DMS153 (cell line): ENCODE measurements around the gene TBC1D22A.
"Not testable (repeated sequence)": the region's sequence is repeated elsewhere in the genome, so short reads cannot be mapped to it uniquely, and the experiment has no call there.

Source experiments
- DNase-seq: peaks from one replicate; lab custom pipeline; 2025; lab: John Stamatoyannopoulos, UW

Gene TBC1D22A

GRCh38 chr22:47047321-47048122 is 285.1 kb downstream of the TBC1D22A start:
- DNase-seq = no peak

- peak; percentile 57 for DNase-seq
These were observed 285.9 kb downstream of the TBC1D22A start for GRCh38 chr22:47048123-47049077.

GRCh38 chr22:47049078-47049624 is 286.7 kb downstream of the TBC1D22A start:
- no peak for DNase-seq

GRCh38 chr22:47049736-47050400 is 287.4 kb downstream of the TBC1D22A start:
- DNase-seq = not testable (repeated sequence)

- no peak for DNase-seq
These were observed 288.1 kb downstream of the TBC1D22A start for GRCh38 chr22:47050401-47051051.

- DNase-seq = peak; percentile 90
These were observed 289.1 kb downstream of the TBC1D22A start for GRCh38 chr22:47051441-47052071.

- no peak for DNase-seq
These were observed 290.0 kb downstream of the TBC1D22A start for GRCh38 chr22:47052236-47053012.

- DNase-seq = no peak
These were observed 290.7 kb downstream of the TBC1D22A start for GRCh38 chr22:47053013-47053725.

- no peak for DNase-seq
These were observed 291.3 kb downstream of the TBC1D22A start for GRCh38 chr22:47053726-47054141.

GRCh38 chr22:47054231-47055072 is 292.0 kb downstream of the TBC1D22A start:
- DNase-seq = no peak

GRCh38 chr22:47055073-47055355 is 292.6 kb downstream of the TBC1D22A start:
- DNase-seq = no peak

GRCh38 chr22:47055461-47055860 is 293.0 kb downstream of the TBC1D22A start:
- no peak for DNase-seq

GRCh38 chr22:47055921-47056320 is 293.5 kb downstream of the TBC1D22A start:
- no peak for DNase-seq

GRCh38 chr22:47056361-47056760 is 293.9 kb downstream of the TBC1D22A start:
- no peak for DNase-seq

- DNase-seq = no peak
These were observed 294.5 kb downstream of the TBC1D22A start for GRCh38 chr22:47056776-47057470.

GRCh38 chr22:47057916-47058585 is 295.6 kb downstream of the TBC1D22A start:
- no peak for DNase-seq

GRCh38 chr22:47059076-47059475 is 296.6 kb downstream of the TBC1D22A start:
- DNase-seq = no peak
